D341Med (cell line): ENCODE measurements around the gene VPS8.
"Not testable (repeated sequence)": the region's sequence is repeated elsewhere in the genome, so short reads cannot be mapped to it uniquely, and the experiment has no call there.

Experiments
- DNase-seq: peaks from one replicate; pipeline ENCODE4 v3.0.0; 2012; ENCODE audit warnings: low spot score

The VPS8 gene

GRCh38 chr3:184914628-184915027 lies 102.7 kb downstream of the VPS8 start:
- DNase-seq, result no peak

GRCh38 chr3:184918750-184919149 lies 106.8 kb downstream of the VPS8 start:
- no peak for DNase-seq

DNA sequence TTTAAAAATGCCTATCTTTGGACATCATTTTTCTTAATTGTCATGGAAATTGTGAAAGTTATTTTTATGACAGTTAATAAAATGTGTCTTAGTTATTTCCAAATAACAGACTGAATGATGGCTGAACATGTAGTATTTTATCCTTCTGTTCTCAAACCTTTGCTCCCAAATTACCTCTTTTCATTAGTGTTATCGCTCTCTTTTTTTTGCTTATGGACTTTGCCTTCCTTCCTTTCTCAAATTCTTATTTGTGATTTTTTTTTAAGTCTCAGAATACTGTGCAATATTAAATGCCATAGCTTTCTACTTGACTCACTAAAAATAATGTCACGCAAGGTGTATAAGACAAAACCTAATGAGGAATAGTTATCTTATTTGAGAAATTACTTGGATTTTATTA lies 107.7 kb downstream of the VPS8 start:
- DNase-seq, result no peak

DNA sequence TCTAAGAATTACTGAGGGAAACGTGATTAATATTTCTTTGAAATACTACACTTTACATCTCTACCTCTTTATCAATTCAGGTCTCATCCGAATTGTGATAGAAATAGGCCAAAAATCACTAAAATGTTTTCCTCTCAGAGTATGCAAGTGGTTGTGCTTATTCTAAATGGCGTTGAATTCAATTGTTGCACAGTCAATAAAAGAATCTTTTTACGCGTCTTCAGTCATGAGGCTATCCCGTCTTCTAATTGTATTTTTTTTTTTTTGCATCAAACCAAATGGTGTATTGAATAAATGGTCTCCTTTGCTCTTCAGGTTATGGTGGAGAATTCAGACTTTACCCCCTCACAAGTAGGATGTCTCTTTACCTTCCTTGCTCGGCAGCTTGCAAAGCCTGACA lies 112.6 kb downstream of the VPS8 start:
- DNase-seq, result no peak

GRCh38 chr3:184927796-184928315 lies 115.9 kb downstream of the VPS8 start:
- no peak for DNase-seq

DNA sequence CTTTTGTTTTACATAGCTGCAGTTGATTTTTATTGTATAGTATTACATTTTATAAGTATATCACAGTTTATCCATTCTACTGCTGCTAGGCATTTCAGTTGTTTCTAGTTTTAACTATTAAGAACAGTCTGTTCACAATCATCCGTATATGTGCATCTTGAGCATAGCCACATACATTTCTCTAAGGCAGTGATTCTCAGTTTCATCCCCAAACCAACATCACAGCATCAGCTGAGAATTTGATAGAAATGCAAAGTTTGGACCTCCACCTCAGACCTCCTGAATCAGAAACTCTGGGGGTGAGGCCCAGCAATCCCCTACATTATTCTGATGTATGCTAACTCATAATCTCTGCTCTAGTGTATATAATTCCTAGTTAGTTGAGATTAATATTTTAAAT lies 120.8 kb downstream of the VPS8 start:
- DNase-seq, result no peak

GRCh38 chr3:184937611-184938010 lies 125.6 kb downstream of the VPS8 start:
- DNase-seq, result no peak

- no peak for DNase-seq
Measured at GRCh38 chr3:184941408-184941807, 129.4 kb downstream of the VPS8 start.

DNA sequence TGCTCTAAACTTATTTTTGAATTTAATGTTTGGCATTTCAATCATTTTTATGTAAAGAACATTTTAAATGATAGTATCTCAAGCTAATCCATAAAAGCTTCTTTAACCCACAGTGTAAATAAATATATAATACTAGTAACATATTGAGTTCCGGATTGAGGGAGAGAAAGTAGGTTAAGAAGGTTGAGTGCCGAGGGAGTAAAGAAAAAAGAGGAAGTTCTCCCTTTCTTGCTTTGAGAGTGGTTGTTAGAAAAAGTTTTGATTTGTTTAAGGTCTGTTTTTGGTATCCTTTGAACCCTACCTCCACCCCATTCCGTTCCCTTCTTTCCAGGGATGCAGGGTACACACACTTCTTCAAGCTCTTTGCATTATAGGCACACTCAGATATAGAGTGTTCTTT lies 130.8 kb downstream of the VPS8 start:
- DNase-seq, result no peak

DNA sequence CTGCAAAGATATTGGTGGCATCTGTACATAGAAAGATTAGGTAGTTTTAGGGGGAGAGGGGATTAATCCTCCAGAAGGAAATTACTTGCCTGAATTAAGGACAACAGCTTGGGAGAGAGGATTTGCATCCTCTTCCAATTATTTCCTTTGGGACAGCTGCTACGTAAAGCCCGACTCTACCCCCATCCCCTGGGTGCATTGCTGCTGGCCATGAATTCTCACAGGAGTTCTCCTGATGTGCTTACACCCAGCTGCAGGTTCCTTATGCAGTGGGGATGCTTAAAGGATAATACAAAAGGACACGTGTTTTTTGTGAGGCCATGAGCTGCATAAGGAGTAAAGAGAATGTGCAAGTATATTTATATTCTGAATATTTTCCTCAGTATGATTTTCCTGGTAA lies 132.3 kb downstream of the VPS8 start:
- peak; percentile 88 for DNase-seq

GRCh38 chr3:184945886-184946625 lies 134.1 kb downstream of the VPS8 start:
- no peak for DNase-seq

DNA sequence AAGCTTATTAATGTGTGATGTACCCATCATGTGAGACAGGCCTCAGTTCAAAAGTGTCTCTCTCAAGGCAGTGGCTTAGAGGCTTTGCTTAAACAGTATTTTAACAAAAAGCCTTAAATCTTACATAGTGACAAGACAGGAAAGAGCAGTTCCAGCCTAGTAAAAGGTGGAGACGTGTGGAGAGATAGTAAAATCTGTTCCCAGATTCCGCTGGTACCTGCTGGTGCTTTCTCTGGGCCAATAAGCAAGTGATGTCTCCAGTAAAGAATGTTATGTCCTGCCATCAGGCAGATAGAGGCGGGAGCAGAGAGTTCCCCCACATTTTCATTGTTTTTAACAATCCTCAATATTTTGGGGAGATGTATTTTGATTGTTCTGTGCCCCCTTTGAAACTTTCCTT lies 135.0 kb downstream of the VPS8 start:
- no peak for DNase-seq

GRCh38 chr3:184949251-184949965 lies 137.4 kb downstream of the VPS8 start:
- DNase-seq, result no peak

DNA sequence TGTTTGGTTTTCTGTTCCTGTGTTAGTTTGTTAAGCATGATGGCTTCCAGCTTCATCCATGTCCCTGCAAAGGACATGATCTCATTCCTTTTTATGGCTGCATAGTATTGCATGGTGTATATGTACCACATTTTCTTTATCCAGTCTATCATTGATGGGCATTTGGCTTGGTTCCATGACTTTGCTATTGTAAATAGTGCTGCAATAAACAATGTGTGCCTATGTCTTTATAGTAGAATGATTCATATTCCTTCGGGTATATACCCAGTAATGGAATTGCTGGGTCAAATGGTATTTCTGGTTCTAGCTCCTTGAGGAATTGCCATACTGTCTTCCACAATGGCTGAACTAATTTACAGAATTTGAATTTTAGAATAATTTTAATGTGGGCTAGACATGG lies 138.8 kb downstream of the VPS8 start:
- not testable (repeated sequence) for DNase-seq

GRCh38 chr3:184952671-184953070 lies 140.7 kb downstream of the VPS8 start:
- no peak for DNase-seq

GRCh38 chr3:184953401-184953800 lies 141.4 kb downstream of the VPS8 start:
- no peak for DNase-seq

DNA sequence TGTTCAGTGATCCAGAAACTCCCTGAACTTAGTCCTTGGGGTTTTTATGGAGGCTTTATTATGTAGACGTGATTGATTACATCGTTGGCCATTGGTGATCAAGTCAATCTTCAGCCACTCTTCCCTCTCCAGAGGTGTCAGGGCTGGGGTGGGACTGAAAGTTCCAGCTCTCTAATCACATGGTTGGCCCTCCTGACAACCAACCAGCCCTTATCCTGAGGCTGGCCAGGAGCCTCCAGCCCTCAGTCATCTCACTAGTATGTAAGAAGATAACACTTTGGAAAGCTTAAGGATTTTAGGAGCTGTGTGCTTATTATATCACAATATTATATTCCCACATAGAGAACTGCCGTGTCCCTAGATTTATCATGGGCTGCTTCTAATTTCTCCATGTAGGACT lies 142.3 kb downstream of the VPS8 start:
- DNase-seq, result no peak

- not testable (repeated sequence) for DNase-seq
Measured at GRCh38 chr3:184954851-184955250, 142.9 kb downstream of the VPS8 start.

GRCh38 chr3:184965639-184966430 lies 153.9 kb downstream of the VPS8 start:
- no peak for DNase-seq

- DNase-seq, result no peak
Measured at GRCh38 chr3:184968115-184968514, 156.1 kb downstream of the VPS8 start.

GRCh38 chr3:184970186-184970585 lies 158.2 kb downstream of the VPS8 start:
- no peak for DNase-seq

DNA sequence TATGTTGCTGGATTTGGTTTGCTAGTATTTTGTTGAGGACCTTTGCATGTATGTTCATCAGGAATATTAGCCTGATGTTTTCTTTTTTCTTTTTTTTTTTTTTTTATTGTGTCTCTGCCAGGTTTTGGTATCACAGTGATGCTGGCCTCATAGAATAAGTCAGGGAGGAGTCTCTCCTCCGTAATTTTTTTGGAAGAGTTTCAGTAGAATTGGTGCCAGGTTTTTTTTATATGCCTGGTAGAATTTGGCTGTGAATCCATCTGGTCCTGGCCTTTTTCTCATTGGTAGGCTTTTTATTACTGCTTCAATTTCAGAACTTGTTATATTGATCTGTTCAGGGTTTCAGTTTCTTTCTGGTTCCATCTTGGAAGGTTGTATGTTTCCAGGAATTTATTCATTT lies 165.8 kb downstream of the VPS8 start:
- DNase-seq, result no peak

GRCh38 chr3:184981071-184981470 lies 169.1 kb downstream of the VPS8 start:
- no peak for DNase-seq
